Progenitor cell of endocrine pancreas (in vitro differentiated cells): ENCODE data around the gene FAR2. TPM values are rescaled to one million over a fixed set of nuclear protein-coding genes. Genes with fewer than 3 reads are reported as not detected.

Source experiments
- DNase-seq: peaks from one replicate; pipeline ENCODE4 v3.0.0; 2021; ENCODE audit warnings: low spot score; ENCODE audit not compliant: unreplicated experiment
- H3K27ac Mint-ChIP-seq: 2 replicates; pipeline ENCODE4 v1.8.0; 2021; ENCODE audit warnings: mild to moderate bottlenecking, moderate library complexity, mixed read lengths
- H3K27me3 Mint-ChIP-seq: 2 replicates; pipeline ENCODE4 v1.8.0; 2021; ENCODE audit warnings: mixed read lengths
- H3K36me3 Mint-ChIP-seq: 2 replicates; pipeline ENCODE4 v1.8.0; 2022; ENCODE audit warnings: mixed read lengths; ENCODE audit not compliant: insufficient read depth
- H3K4me1 Mint-ChIP-seq: 2 replicates; pipeline ENCODE4 v1.8.0; 2021; ENCODE audit warnings: low read depth, mixed read lengths
- H3K4me3 Mint-ChIP-seq: 2 replicates; pipeline ENCODE4 v1.8.0; 2021; ENCODE audit warnings: low read depth, mild to moderate bottlenecking, moderate library complexity, mixed read lengths
- H3K9me3 Mint-ChIP-seq: 2 replicates; pipeline ENCODE4 v1.8.0; 2021; ENCODE audit warnings: low read depth, mixed read lengths
- CTCF ChIP-seq: fragments of 200-600 bp; sonication (generic); IDR thresholded peaks from one replicate; pipeline ENCODE4 v1.5.0; 2021; ENCODE audit warnings: antibody characterized with exemption, mild to moderate bottlenecking; ENCODE audit not compliant: unreplicated experiment
- total RNA-seq: library from RNA; stranded (reverse); gene quantifications from 2 replicates; pipeline ENCODE4 v1.2.1, GENCODE V29; 2021

The FAR2 gene
- total RNA-seq, 1 donor from 2014 or later: 4.8 TPM

- no peak for DNase-seq
- Mint-ChIP-seq H3K4me1 (peaks cover 3% of the 10 kb centered on the region), H3K36me3 (no peaks in the 10 kb centered on the region), H3K9me3 (no peaks in the 10 kb centered on the region), H3K27ac (no peak overlapping the region), H3K27me3 (peaks cover 26% of the 10 kb centered on the region), H3K4me3 (no peak overlapping the region)
- no peak for TF ChIP-seq CTCF
These were observed 62.6 kb downstream of the FAR2 start for GRCh38 chr12:29211696-29212095.

GRCh38 chr12:29212682-29213403 lies 63.8 kb downstream of the FAR2 start:
- peaks cover 15% of the 10 kb centered on the region for H3K27me3 Mint-ChIP-seq
- no peak for DNase-seq
- TF ChIP-seq CTCF: no peak
- peaks cover 3% of the 10 kb centered on the region for H3K4me1 Mint-ChIP-seq
- H3K4me3 Mint-ChIP-seq: no peak overlapping the region
- H3K27ac Mint-ChIP-seq: no peak overlapping the region
- H3K36me3 Mint-ChIP-seq: no peaks in the 10 kb centered on the region
- H3K9me3 Mint-ChIP-seq: no peaks in the 10 kb centered on the region

GRCh38 chr12:29216266-29216665 lies 67.2 kb downstream of the FAR2 start:
- peaks cover 5% of the 10 kb centered on the region for H3K9me3 Mint-ChIP-seq
- DNase-seq: no peak
- TF ChIP-seq CTCF: no peak
- H3K4me1 Mint-ChIP-seq: no peaks in the 10 kb centered on the region
- no peaks in the 10 kb centered on the region for H3K36me3 Mint-ChIP-seq
- no peak overlapping the region for H3K4me3 Mint-ChIP-seq
- H3K27ac Mint-ChIP-seq: no peak overlapping the region
- peaks cover 3% of the 10 kb centered on the region for H3K27me3 Mint-ChIP-seq

- Mint-ChIP-seq H3K36me3 (no peaks in the 10 kb centered on the region), H3K4me3 (no peak overlapping the region), H3K27ac (no peak overlapping the region), H3K27me3 (peaks cover 3% of the 10 kb centered on the region), H3K9me3 (peaks cover 5% of the 10 kb centered on the region), H3K4me1 (no peaks in the 10 kb centered on the region)
- no peak for DNase-seq
- no peak for TF ChIP-seq CTCF
These were observed 67.9 kb downstream of the FAR2 start for GRCh38 chr12:29216797-29217575.

- TF ChIP-seq CTCF: no peak
- Mint-ChIP-seq H3K27me3 (peaks cover 5% of the 10 kb centered on the region), H3K9me3 (peaks cover 8% of the 10 kb centered on the region), H3K4me3 (no peak overlapping the region), H3K36me3 (no peaks in the 10 kb centered on the region), H3K4me1 (no peaks in the 10 kb centered on the region), H3K27ac (no peak overlapping the region)
- no peak for DNase-seq
These were observed 71.7 kb downstream of the FAR2 start for GRCh38 chr12:29220632-29221336.
